GM19023 (cell line): Measurements from ENCODE around the gene C4orf50.

Experiments
- ATAC-seq: cut with Tn5 transposase; IDR thresholded peaks from one replicate; pipeline ENCODE4 v1.9.1; 2021; ENCODE audit warnings: mild to moderate bottlenecking, moderate library complexity; ENCODE audit not compliant: unreplicated experiment

C4orf50 gene

GRCh38 chr4:6044276-6044675 is 26.0 kb upstream of the C4orf50 start:
- no peak for ATAC-seq

DNA sequence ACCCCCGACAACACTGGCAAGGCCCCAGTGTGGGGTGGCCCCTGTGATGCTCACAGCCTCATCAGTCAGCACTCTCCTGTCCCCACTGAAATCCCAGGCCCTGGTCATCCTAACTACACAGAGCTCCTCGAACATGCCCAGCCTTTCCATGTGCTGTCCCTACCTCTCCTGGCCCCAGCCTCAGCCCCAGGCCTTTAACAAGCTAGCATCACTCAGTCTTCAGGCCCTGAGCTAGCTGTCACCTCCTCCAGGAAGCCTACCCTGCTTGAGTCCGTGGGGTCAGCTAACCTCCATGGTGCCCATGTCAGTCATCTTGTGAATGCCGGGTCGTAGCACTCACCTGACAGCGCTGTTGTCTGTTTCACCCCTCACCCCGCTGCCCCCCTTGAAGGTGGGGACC is 25.6 kb upstream of the C4orf50 start:
- no peak for ATAC-seq

GRCh38 chr4:6043188-6043587 is 25.0 kb upstream of the C4orf50 start:
- no peak for ATAC-seq

GRCh38 chr4:6042293-6043063 is 24.2 kb upstream of the C4orf50 start:
- no peak for ATAC-seq

- no peak for ATAC-seq
Observed at GRCh38 chr4:6041800-6042199, 23.6 kb upstream of the C4orf50 start.

GRCh38 chr4:6038711-6039110 is 20.5 kb upstream of the C4orf50 start:
- no peak for ATAC-seq

DNA sequence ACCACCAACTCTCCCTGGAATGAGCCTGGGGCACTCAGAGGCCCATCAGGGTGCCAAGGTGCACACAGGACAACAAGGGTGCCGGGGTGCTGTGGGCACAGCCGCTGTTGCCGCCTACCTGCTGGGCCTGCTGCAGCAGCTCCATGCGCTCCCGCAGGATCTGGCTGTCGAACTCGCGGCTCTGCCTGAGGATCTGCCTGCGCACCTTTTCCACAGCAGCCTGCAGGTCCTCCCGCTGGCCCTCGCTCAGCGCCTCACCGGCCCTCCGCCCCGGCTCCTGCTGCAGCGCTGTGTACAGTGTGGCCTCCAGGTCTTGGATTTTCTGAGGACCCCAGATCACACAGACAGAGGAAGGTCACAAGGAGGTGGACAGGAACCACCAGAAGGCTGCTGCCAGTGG is 17.6 kb upstream of the C4orf50 start:
- no peak for ATAC-seq

DNA sequence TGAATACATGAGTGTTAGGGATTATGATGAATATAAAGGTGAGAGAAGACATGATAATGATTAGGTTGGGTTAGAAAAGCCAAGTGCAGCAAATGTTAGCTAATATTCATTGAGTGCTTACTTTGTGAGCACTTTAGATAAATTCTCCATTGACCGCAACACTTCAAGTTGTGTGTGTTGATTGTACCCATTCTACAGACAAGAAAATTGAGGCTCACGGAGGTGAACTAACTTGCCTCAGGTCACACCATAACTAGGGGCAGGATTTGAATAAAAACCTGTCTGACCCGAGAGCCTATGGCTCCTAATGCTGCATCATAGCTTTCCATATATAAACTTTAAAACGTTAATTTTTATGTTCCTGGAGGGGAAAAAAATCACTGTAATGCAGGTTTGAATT is 15.2 kb upstream of the C4orf50 start:
- ATAC-seq, result no peak

- no peak for ATAC-seq
Observed at GRCh38 chr4:6032249-6033244, 14.3 kb upstream of the C4orf50 start.

GRCh38 chr4:6031846-6032245 is 13.6 kb upstream of the C4orf50 start:
- no peak for ATAC-seq

- ATAC-seq, result no peak
Observed at GRCh38 chr4:6030679-6031078, 12.4 kb upstream of the C4orf50 start.

DNA sequence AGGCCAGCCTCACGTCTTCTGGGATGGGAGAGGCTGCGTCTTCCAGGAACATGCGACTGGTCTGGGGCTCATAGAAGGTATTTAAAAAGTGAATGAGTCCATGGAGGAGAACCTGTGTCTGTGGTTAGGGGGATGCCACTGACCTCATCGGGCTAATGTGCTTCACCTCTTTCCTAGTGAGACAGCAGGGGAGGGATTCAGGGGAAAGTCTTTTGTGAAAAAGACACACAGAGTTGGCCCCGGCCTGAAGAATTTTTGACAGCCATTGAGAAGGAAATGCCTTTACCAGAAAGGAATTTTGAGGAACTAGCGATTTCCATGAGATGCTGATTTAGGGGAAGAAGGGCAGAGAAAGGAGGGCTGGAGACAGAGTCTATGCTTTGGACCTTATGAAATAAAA is 11.0 kb upstream of the C4orf50 start:
- ATAC-seq, result no peak

- no peak for ATAC-seq
Observed at GRCh38 chr4:6028168-6028567, 9.9 kb upstream of the C4orf50 start.

DNA sequence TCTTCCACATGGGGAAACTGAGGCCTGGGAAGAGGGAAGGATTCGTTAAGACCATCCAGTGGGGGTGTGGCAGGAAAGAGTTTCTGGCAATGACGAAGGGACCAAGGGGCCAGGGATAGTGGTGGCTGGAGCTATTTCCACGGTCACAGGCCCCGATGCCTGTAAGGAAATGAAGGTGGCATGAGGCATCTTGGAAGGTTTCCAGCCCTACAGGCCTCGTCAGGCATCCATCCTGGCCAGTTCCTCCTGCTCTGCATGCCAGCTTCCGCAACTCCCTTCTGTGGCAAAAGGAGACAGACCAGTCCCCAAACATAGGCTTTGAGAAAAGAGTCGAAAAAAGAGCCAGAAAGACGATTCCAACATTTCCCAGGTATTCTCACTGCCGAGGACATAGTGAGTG is 9.2 kb upstream of the C4orf50 start:
- ATAC-seq, result no peak

DNA sequence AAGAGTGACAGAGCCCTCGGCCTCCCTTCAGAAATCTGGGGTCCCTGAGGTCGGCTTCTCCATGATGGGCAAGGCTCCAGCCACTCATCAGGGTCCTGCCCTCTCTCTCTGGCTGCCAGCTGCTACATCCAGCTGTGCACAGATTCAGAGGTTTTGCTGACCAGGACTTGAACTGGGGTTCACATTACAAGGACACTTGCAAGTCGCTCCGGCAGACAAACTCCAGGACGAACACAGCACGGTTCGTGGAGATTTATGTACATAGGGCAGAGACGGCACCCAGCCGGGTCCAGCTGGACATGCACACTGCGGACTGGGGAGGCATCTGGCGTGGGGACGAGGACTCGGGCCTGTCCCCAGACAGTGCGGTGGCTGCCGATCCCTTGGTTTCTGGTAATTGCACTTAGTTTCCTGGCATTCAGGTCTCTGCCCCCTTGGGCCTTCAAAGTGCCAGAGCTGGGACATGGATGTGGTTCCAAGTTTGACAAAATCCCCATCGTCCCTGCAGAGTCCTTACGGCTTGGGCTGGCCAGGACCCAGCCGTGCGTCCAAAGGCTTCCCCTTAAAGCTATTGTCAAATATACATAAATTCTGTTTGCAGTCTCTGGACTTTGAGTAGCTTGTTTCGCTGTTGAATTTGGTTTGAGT is 6.2 kb upstream of the C4orf50 start:
- no peak for ATAC-seq

DNA sequence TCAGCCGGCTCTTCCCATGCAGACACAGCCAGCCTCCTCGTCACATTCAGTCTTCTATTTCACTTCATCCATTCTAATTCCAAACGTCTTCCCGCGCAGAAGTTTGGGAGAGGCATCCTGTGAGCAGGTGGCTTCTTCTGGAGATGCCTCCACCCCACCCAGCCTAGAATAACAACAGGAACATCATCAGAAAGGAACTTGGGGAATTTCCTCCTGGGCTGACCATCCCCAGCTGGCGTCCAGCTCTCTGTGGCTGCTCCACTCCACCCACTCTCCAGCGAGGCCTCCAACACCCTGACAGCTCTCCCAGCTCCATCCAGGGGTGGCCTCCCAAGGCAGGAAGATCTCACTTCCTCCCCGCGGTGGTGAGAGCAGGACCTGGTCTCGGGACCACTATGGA is 5.5 kb upstream of the C4orf50 start:
- no peak for ATAC-seq

DNA sequence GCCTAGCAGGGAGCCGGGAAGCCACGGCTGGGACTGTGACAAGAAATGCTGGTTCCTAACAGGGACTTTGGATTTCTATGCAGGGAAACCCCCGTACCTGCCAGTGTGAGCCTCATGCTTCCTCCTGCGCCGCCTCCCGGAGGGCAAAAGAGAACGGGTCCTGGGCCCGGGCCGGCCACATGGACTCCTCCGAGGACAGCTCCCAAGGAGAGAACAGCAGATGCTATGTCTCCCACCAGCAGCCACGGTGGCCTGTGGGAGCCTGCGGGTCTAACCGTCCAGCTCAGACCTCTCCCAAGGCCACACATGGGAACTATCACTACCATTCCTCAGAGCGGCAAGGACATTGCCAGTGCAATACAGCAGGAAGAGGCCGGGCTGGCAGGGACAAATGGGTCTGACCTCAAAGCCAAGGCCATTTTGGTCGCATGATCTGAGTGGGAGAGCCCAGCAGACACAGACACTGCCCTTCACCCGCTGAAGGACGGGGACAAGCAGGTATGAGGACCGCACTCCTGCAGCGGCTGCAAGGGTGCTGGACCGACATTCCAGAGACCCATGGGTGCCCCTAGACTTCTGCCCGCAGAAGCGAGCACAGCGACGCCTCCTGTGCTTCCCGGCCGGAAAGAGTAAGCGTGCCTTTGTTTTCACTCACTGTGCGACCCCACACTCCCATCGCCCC is 4.5 kb upstream of the C4orf50 start:
- no peak for ATAC-seq

DNA sequence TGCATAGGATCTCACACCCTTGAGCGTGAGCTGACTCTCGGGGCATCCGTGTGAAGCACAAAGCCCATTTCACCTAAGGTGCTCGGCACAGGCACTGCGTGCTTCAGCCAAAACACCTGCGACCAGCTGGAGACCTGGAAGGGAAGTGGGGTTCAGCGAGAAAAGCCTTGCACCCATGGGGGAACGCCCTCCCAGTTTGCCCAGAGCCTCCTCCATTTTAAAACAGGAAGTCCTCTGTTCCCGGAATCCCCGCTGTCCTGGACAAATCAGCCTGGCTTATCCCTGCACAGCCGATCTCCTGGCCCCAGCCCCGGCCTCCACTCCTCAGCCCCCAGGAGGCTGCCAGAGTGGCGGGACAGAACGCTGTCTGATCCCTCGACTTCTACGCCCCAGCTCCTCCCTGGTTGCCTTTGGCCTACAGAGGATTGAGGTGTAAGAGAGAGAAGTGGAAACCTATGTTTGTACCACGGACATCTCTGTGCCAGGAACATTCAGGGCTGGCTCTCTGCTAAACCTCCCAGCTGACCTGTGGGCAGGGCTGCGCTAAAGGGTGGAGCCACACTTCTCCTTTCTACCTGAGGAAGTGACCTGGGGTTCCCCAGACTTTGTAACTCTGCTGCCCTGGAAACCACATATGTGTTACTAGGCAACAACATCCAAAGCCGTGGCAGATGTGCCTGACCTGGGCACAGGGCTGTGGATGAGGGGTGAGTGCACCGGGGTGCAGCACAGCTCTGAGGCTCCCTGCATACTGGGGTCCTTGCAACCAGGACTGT is 3.8 kb upstream of the C4orf50 start:
- no peak for ATAC-seq

DNA sequence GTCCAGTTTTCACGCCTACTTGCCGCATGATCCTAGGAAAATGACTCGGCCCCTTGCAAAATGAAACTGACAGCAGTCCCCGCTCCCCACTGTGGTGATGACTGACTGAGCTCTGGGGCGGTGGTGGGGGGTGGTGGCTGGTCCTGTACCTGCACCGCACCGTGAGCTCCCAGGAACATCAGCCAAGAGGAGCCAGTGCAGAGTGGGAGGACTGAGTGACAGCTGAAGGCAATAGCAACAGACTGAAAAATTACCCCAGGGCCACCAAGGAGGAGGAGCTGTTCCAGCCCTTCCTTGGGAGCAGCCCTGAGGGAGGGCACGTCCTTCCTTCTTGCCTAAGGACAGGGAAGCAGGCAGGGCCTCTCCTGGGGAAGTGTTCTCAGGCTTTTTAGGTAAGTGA is 2.4 kb upstream of the C4orf50 start:
- no peak for ATAC-seq
